Measurements from ENCODE around the gene PNPT1.
A peak's percentile ranks its signal among the peaks of the same experiment; 100 is the strongest.

Gene PNPT1

GRCh38 chr2:55668956-55669355 is 24.7 kb downstream of the PNPT1 start:
- no peak for DNase-seq (ENCODE audit: low read depth, low spot score)

DNA sequence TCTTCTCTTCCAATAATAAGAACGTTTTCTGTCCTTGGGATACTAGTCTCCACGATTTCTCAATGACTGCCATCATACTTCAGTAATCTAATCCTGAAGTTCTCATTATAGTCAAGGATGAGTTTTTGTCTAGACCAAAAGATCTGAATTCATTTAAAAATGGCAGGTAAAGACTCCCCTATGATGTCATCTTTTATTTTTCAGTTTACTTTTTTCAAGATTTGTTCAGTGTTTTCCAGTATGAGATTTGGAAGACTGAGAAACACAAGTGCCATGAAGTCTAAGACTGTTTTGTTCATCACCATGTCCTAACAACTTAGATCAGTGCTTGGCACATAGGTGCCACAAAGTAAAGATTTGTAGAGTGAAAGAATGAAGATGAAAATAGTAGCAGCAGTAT is 40.4 kb downstream of the PNPT1 start:
- no peak for DNase-seq (ENCODE audit: low read depth, low spot score)

GRCh38 chr2:55649211-55649610 is 44.4 kb downstream of the PNPT1 start:
- DNase-seq (ENCODE audit: low read depth, low spot score) = no peak

DNA sequence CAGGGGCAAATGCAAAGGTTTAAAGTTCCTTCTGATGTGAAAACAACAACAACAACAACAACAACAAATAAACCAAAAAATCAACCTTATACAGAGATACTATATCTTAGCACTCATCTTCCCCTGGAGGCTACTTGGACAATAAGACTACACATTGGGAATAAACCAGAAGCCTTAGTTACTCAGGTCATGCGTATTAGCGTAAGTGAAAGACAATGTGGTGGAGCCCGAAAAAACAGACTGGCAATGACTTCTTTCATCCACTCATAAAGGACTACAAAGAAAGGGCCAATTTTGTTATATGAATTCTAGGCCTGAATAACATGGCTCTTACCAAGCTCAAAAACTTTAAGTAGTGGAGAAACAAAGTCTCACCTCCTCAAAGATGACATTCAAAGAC is 56.8 kb downstream of the PNPT1 start:
- no peak for DNase-seq (ENCODE audit: low read depth, low spot score)

GRCh38 chr2:55628931-55629330 is 64.7 kb downstream of the PNPT1 start:
- DNase-seq (ENCODE audit: low read depth, low spot score) = no peak

- DNase-seq (ENCODE audit: low read depth, low spot score) = no peak
These were observed 65.7 kb downstream of the PNPT1 start for GRCh38 chr2:55627915-55628314.

GRCh38 chr2:55621802-55622201 is 71.8 kb downstream of the PNPT1 start:
- DNase-seq (ENCODE audit: low read depth, low spot score) = no peak

GRCh38 chr2:55620123-55620779 is 73.4 kb downstream of the PNPT1 start:
- DNase-seq (ENCODE audit: low read depth, low spot score) = peak; percentile 44

DNA sequence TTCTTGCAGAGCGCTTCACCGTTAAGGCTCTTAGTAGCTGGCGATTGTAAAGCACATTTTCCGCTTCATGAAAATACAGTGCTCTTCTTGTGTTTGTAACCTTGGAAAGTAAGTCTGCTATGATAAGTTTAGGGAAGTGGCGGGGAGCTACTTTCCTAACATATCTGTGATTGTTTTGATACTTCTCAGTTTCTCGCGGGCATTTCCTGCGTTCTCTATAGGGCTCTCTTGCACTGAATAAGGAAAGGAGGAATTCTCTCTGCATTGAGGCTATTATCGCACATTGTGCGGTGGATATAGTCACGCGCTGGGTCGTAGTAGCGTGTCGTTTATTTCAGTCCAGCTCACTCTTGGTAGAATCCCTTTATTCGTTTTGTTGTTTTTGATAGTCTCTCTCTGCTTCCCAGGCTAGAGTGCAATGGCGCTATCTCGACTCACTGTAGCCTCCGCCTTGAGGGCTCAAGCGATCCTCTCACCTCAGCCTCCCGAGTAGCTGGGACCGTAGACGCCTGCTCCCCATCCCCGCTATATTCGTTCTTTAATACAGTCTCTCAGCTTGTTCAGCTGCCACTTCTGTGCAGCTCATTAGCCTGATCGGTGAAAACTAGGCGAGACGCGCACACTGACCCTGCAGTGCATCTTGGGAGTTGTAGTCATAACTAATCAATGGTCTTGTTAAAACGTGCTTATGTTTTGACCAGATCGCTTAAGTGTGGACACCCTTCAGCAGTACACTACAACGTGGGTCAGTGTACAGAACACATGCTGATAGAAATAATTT is 75.2 kb downstream of the PNPT1 start:
- peak; percentile 48 for DNase-seq (ENCODE audit: low read depth, low spot score)

DNA sequence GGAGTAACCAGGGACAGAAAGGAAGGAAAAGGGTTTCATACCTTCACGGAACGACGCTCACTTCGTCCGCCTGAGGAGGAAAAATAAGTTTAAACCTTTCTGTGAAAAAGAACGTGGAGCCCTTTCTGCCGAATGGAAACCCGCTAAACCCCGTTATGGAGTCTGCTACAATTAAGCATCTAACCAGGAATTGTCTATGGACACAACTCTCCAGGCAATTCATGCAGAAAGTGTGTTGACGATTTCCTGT is 75.7 kb downstream of the PNPT1 start:
- DNase-seq (ENCODE audit: low read depth, low spot score) = no peak

DNA sequence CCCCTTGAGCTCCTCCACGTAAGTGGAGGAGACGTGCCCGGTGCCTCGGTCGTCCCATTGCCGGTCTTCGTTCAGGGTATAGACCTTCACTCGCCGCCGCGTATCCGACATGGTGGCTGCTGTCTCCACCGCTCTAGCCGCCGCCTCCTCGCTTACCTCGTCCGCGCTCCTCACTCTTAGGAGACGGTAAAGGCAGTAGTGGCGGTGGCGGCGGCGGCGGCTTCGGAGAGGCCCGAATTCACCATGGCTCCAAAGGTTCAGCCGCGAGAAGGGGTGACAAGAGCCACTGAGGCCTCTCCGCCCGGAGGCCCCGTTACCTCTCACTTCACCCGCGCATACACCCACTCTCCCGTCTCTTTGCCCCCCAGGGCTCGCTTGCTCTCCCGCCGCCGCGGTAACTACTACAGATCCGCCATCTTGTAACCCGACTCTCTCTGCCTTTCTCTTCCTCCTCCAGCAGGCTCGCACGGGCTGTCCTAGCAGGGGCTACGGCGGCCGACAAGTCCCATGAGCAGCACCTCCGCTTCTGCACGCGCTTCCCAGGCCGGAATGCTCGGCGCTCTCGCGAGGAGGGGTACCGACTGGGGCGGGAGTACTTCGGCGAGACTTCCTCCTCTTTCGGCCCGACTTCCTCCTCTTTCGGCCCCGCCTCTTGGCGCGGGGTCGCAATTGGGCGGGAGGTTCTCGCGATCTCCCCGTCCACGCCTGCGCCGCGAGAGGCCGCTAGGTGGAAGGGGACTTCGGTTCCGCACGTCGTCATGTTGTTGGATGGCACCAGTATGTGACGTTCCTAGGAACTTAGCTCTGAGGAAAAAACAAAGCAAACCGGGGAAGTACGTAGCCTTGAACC is 76.2 kb downstream of the PNPT1 start, which contains the start of gene PPP4R3B:
Gene PPP4R3B (minus strand): TSS at position 448 of the 850 bp plus-strand sequence. CDS start 337 bp downstream, at position 111.
- DNase-seq (ENCODE audit: low read depth, low spot score) = peak; percentile 100

DNA sequence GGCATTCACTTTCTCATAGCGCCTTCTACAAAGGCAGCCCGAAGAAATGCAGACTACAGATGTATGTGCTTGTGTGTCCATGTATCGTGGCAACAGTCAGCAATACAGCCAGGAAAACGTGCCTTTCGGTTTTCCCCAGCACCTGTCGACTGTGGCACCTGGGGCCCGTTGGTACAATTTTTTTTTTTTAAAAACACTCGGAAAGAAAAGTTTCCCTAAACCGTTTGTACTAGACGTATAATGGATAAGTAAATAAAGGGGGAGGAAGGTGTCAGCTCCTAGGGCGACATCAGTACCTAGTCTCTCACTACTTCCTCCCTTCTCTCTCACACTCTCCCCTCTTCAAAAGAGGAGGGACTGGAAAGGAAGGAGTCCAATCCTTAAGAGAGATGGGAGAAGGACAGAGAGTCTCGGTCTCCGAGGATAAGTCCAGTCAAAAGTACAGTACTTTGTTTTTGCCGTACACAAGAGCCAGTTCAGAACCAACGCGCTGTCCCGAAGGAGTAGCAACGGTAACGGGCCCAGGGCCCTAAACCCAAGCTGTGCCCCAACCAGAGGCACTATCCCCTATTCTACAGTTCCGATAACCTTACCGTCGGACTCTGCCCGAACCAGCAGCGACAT is 77.0 kb downstream of the PNPT1 start:
- DNase-seq (ENCODE audit: low read depth, low spot score) = peak; percentile 61

DNA sequence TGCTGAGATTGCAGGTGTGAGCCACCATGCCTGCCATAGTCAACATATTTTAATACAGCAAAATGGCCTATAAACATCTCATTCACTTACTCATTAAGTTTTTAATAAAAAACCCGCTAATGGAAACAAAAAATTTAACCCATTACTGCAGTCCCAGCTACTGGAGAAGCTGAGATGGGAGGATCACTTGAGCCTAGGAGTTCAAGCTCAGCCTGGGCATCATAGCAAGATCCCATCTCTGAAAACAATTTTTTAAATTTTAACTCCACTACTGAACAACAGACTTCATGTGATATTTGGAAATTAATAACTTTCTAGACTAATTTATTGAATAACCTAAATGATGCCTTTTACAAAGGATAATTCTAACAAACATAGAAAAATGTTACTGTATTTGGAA is 81.6 kb downstream of the PNPT1 start:
- DNase-seq (ENCODE audit: low read depth, low spot score) = no peak

- no peak for DNase-seq (ENCODE audit: low read depth, low spot score)
These were observed 82.5 kb downstream of the PNPT1 start for GRCh38 chr2:55610954-55611743.

GRCh38 chr2:55609938-55610578 is 83.6 kb downstream of the PNPT1 start:
- DNase-seq (ENCODE audit: low read depth, low spot score) = no peak

- DNase-seq (ENCODE audit: low read depth, low spot score) = no peak
These were observed 84.3 kb downstream of the PNPT1 start for GRCh38 chr2:55609193-55609794.

GRCh38 chr2:55607717-55608116 is 85.9 kb downstream of the PNPT1 start:
- no peak for DNase-seq (ENCODE audit: low read depth, low spot score)

DNA sequence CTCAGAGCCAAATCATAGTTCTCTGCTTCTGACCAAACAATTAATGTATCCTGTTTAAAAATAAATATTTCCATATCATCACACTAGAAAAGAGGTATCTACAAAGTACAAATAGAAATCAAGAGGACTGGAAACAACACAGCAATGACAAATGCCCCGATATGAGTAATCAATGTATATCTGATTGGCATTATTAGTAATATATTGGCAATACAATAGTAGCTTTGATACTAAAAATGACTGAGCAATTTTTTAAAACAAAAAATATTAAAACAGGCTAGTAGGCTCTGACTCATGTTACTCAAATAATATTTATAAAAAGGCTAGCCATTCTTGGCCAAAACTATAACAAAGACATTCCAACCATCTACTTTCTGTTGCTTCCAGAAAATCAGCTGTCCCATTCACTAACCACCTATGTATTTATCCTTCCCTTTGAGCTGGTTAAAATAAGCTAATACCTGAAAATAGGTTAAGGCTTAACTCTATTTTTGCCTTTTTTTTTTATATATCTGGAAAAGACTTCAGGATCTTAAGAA is 89.5 kb downstream of the PNPT1 start:
- no peak for DNase-seq (ENCODE audit: low read depth, low spot score)

DNA sequence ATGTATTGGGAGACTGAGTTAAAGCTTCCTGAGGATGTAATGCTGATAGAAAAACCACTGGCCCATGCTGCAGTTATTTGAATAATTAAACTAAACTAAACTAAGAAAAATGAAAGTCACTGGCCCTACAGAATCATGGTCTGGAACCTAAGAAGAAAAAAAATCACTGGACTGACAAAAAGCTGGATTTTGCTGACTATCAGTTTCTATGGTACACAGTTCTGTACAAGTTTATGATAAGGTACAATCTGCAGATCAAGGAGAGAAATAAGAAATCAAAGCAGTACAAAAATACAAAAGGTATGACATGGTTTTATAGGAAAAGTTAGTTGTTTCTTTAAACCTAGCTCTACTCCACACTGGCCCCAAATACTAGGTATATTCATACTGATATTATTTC is 91.8 kb downstream of the PNPT1 start:
- no peak for DNase-seq (ENCODE audit: low read depth, low spot score)
